HUES64 (cell line): ENCODE data around the gene ATRNL1.
"Not testable (repeated sequence)": the region's sequence is repeated elsewhere in the genome, so short reads cannot be mapped to it uniquely, and the experiment has no call there.

Source experiments
- H3K27ac ChIP-seq: 2 replicates; pipeline ENCODE4 v1.7.0; 2013; ENCODE audit warnings: low read depth, low read length, inconsistent platforms
- H3K27me3 ChIP-seq: 2 replicates; pipeline ENCODE4 v1.6.1; 2013; ENCODE audit warnings: mild to moderate bottlenecking, low read length; ENCODE audit not compliant: insufficient read depth
- H3K36me3 ChIP-seq: 2 replicates; pipeline ENCODE4 v1.6.1; 2013; ENCODE audit warnings: mild to moderate bottlenecking, low read length; ENCODE audit not compliant: insufficient read depth
- H3K4me1 ChIP-seq: 2 replicates; pipeline ENCODE4 v1.6.1; 2013; ENCODE audit warnings: mild to moderate bottlenecking, low read length, moderate library complexity; ENCODE audit not compliant: insufficient read depth
- H3K4me3 ChIP-seq: 2 replicates; pipeline ENCODE4 v1.5.1; 2013; ENCODE audit warnings: mild to moderate bottlenecking, low read length, moderate library complexity
- H3K9ac ChIP-seq: 2 replicates; pipeline ENCODE4 v1.6.1; 2013; ENCODE audit warnings: mild to moderate bottlenecking, low read depth, low read length
- H3K9me3 ChIP-seq: 2 replicates; pipeline ENCODE4 v1.6.1; 2013; ENCODE audit warnings: low read depth, low read length; ENCODE audit not compliant: insufficient read depth
- WGBS: fragments of 150-250, 120-280 bp; methylation state at CpG from one replicate; pipeline ENCODE4 v1.1.7; 2013; ENCODE audit warnings: missing lambda C conversion rate; 5-methylcytosine and 5-hydroxymethylcytosine counted together

The ATRNL1 gene

DNA sequence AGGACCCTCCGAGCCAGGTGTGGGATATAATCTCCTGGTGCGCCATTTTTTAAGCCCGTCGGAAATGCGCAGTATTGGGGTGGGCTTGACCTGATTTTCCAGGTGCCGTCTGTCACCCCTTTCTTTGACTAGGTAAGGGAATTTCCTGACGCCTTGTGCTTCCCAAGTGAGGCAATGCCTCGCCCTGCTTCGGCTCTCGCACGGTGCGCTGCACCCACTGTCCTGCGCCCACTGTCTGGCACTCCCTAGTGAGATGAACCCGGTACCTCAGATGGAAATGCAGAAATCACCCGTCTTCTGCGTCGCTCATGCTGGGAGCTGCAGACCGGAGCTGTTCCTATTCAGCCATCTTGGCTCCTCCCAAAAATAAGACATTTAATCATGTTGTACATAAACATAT, 443.2 kb downstream of the ATRNL1 start:
- not testable (repeated sequence) for H3K9ac ChIP-seq, H3K4me1 ChIP-seq, H3K36me3 ChIP-seq, H3K4me3 ChIP-seq, H3K27ac ChIP-seq, H3K27me3 ChIP-seq
- 97% methylated on average over 18 of the region's 18 CpGs for WGBS
- peaks cover 11% of the 10 kb centered on the region for H3K9me3 ChIP-seq

DNA sequence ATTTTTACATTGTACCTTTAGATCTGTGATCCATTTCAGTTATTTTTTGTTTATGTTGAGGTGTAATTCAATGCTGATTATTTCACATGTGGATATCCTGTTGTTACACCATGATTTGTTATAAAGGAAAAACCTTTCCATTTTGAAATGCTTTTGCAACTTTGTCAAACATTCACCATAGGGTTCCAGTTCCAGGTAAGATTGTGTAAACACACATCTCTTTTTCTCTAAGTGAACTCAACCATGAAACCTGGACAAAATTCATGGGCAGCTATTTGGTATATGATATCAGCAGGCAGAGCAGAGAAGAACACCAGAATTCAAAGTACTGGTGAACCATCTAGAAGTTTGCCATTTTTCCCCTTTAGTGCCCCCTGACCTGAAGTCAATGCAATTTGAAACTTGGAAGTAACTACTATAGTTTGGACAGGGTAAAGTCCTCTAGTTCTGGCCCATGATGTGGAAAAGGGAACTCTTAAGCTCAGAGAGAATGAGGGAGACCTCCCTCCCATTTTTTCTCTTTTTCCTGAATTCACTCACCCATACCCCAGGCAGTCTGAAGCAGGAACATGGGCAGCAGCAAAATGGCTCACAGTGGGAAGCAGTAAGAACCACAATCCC, 446.1 kb downstream of the ATRNL1 start:
- Histone ChIP-seq H3K36me3 (no peaks in the 10 kb centered on the region), H3K27me3 (no peaks in the 10 kb centered on the region), H3K4me1 (no peaks in the 10 kb centered on the region), H3K4me3 (no peak overlapping the region), H3K9ac (no peak overlapping the region), H3K9me3 (peaks cover 11% of the 10 kb centered on the region), H3K27ac (no peak overlapping the region)

DNA sequence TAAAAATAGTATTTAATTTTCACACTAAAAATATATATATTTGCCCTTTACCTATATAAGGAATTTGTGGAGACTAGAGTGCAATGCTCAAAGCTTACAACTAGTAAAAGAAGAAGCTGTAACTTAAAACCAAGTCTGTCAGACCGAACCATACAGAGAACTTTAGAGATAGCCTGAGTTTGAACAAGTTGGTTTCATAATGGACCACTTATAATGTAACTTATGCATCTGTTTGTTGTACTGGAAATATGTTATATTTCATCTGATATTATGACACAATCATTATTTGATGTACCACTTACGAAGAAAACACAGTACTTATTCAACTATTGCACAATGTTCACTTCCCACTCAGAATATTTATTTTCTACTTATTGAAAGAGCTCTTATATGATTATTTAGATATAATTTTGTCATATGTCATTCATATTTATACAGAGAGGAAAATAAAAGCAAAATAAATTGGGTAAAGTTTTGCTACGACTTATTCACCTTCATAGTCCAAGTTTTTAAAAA, 462.8 kb downstream of the ATRNL1 start:
- H3K9ac ChIP-seq, result no peak overlapping the region
- H3K4me3 ChIP-seq, result no peak overlapping the region
- 0% methylated on average over 1 of the region's 3 CpGs for WGBS
- H3K36me3 ChIP-seq, result no peaks in the 10 kb centered on the region
- no peaks in the 10 kb centered on the region for H3K9me3 ChIP-seq
- no peak overlapping the region for H3K27ac ChIP-seq
- no peaks in the 10 kb centered on the region for H3K27me3 ChIP-seq
- H3K4me1 ChIP-seq, result peaks cover 5% of the 10 kb centered on the region

DNA sequence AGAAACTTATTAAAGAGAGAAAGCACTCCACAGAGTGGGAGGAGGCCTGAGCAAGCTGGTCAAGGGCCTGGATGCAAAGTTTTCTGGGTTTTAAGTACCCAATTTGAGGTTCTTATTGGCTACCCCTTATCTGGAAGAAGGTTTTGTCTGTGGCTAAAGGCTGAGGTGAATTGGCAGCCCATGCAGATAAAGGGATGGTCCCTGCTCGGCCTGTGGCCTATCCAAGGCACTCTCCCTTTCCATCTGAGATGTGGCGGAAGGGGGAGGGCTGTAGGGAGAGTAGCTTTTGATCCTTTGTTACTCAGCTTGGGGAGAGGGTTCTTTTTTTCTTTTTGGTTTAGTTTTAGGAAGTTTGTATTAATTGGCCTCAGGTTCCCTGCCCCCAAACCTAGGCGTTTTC, 465.1 kb downstream of the ATRNL1 start:
- Histone ChIP-seq H3K9ac (no peak overlapping the region), H3K27ac (no peak overlapping the region), H3K27me3 (no peaks in the 10 kb centered on the region), H3K9me3 (no peaks in the 10 kb centered on the region), H3K4me3 (no peak overlapping the region), H3K4me1 (peaks cover 5% of the 10 kb centered on the region), H3K36me3 (no peaks in the 10 kb centered on the region)
- 63% methylated on average over 3 of the region's 3 CpGs for WGBS

DNA sequence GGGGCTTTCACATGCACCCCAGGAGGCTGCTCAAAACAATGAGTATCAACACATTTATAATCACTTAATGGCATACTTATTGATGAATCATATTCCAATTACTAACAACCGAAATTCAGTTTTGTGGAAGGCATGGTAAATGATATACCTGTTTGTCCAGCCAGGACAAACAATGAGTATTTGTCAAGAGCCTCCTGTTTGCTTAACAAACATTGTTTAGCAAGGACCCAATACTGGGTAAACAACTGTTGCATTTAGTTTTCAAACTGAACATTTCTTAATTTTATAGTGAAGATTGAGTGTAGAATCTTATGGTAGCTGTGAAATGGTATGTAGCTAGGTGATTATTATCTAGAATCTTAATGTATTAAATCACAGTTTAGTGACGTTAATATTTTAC, 473.7 kb downstream of the ATRNL1 start:
- Histone ChIP-seq H3K4me1 (no peaks in the 10 kb centered on the region), H3K27ac (no peak overlapping the region)
- WGBS, result 92% methylated on average over 1 of the region's 2 CpGs

DNA sequence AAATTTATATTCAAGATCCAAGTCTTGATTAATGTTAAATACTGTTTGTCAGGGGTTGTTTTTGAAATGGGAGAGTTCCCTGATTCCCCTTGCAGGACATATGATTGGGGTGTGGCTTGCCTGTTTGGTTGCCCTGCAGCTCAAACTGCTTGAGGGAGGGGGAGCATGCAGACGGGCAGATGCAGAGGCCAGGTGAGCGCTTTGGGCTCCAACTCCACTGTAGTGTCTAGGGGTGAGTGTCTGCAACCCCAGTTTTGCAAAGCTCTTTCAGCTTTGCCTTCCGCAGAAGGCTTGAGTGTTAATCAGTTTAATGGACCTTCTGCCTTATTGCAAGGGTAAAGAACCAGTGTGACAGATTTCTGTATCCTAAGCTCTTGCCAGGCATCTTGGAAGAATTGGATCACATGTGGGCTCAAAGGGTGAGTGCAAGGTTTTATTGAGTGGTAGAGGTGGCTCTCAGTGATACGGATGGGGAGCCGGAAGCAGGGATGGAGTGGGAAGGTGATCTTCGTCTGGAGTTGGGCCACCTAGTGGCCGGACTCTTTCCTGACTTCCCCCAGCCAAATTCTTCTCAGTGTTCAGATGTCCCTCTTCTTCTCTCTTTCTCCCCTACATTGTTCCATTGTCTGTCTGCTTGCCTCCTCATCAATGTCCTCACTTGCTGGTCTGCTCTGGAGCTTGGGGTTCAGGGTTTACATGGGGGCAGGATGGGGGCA, 479.7 kb downstream of the ATRNL1 start:
- no peak overlapping the region for H3K27ac ChIP-seq

More for the DNA sequence above, 473.7 kb downstream of the ATRNL1 start:
- no peaks in the 10 kb centered on the region for H3K9me3 ChIP-seq
- no peaks in the 10 kb centered on the region for H3K36me3 ChIP-seq
- no peak overlapping the region for H3K9ac ChIP-seq
- no peaks in the 10 kb centered on the region for H3K27me3 ChIP-seq
- no peak overlapping the region for H3K4me3 ChIP-seq

DNA sequence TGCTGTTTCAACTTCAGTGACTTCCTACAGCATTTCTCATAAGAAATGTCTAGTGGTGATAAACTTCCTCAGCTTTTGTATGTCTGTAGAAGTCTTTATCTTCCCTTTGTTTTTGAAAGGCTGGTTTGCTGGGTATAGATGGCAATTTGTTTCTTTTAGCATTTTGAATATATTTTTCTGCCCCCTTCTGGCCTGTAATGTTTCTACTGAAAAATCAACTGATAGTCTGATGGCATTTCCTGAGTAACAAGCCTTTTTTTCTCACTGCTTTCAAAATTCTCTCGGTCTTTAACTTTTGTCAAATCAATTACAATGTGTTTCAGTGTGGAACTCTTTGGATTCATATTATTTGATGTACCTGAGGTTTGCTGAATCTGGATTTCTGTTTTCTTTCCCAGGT, 487.1 kb downstream of the ATRNL1 start:
- Histone ChIP-seq H3K36me3 (no peaks in the 10 kb centered on the region), H3K9ac (no peak overlapping the region), H3K9me3 (no peaks in the 10 kb centered on the region), H3K4me3 (no peak overlapping the region), H3K27me3 (no peaks in the 10 kb centered on the region), H3K27ac (no peak overlapping the region), H3K4me1 (no peaks in the 10 kb centered on the region)
- no CpG with 5 or more reads among the region's 1 CpG for WGBS

More for the DNA sequence above, 479.7 kb downstream of the ATRNL1 start:
- Histone ChIP-seq H3K36me3 (no peaks in the 10 kb centered on the region), H3K9me3 (no peaks in the 10 kb centered on the region), H3K27me3 (no peaks in the 10 kb centered on the region), H3K9ac (no peak overlapping the region), H3K4me1 (no peaks in the 10 kb centered on the region), H3K4me3 (no peak overlapping the region)
- 58% methylated on average over 7 of the region's 7 CpGs for WGBS

DNA sequence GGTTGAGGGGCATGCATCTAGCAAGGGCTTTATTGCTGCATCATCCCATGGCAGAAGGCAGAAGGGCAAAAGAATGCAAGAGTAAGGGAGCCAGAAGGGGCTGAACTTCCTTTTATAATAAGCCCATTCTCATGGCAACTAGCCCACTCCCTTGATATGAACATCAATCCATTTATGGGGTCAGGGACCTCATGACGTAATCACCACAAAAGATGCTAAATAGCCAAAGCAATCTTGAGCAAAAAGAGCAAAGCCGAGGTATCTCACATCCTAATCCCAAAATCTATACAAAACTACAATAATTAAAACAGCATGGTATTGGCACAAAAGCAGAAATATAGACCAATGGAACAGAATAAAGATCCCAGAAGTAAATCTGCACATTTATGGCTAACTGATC, 499.9 kb downstream of the ATRNL1 start:
- 96% methylated on average over 2 of the region's 2 CpGs for WGBS
- peaks cover under 1% of the 10 kb centered on the region; the same call in 1 of the 2 replicates for H3K9me3 ChIP-seq
- H3K9ac ChIP-seq, result no peak overlapping the region
- H3K27ac ChIP-seq, result no peak overlapping the region
- H3K4me1 ChIP-seq, result no peaks in the 10 kb centered on the region
- no peak overlapping the region for H3K4me3 ChIP-seq
- no peaks in the 10 kb centered on the region for H3K27me3 ChIP-seq
- H3K36me3 ChIP-seq, result no peaks in the 10 kb centered on the region

DNA sequence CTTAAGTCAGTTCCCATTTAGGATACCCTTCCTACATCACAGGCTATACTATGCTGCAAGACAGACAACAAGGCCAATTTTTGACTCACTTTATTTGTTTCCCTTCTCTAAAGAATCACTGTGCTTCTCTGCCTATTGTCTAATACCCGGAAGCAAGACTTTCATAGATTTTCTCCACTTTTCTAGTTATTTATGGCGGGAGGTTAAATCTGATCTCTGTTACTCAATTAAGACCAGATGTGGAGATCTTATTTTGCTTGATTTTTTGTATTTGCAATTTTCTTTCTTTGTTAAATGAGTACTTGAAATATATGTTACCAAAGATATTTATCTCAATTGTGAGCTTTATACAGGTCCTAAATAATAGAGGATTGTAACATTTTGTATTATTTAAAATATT, 511.5 kb downstream of the ATRNL1 start:
- H3K9me3 ChIP-seq, result no peaks in the 10 kb centered on the region
- H3K9ac ChIP-seq, result no peak overlapping the region
- H3K27ac ChIP-seq, result no peak overlapping the region
- H3K36me3 ChIP-seq, result no peaks in the 10 kb centered on the region
- no peaks in the 10 kb centered on the region for H3K27me3 ChIP-seq
- H3K4me1 ChIP-seq, result no peaks in the 10 kb centered on the region
- H3K4me3 ChIP-seq, result no peak overlapping the region
- 100% methylated on average over 1 of the region's 2 CpGs for WGBS

DNA sequence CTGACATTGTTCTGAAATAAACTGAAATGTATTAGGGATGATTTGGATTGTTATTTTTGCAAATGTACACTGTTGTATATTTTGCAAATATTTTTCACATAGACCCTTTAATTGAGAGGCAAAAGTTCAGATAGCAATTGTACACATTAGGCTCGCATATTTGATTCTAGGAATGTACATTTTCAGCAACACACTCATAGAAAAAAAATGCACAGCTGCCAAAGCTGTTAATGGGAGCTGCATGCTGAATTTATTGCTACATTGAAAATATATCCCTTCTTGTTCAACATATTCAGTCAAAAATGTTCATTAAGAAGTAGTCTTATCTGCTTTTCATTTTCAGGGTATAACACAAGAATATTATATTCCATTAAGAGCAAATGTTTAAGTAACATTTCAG, 512.9 kb downstream of the ATRNL1 start:
- Histone ChIP-seq H3K27me3 (no peaks in the 10 kb centered on the region), H3K36me3 (no peaks in the 10 kb centered on the region), H3K9me3 (no peaks in the 10 kb centered on the region), H3K27ac (no peak overlapping the region), H3K4me3 (no peak overlapping the region), H3K9ac (no peak overlapping the region), H3K4me1 (no peaks in the 10 kb centered on the region)
- 92% methylated on average over 1 of the region's 1 CpG for WGBS

DNA sequence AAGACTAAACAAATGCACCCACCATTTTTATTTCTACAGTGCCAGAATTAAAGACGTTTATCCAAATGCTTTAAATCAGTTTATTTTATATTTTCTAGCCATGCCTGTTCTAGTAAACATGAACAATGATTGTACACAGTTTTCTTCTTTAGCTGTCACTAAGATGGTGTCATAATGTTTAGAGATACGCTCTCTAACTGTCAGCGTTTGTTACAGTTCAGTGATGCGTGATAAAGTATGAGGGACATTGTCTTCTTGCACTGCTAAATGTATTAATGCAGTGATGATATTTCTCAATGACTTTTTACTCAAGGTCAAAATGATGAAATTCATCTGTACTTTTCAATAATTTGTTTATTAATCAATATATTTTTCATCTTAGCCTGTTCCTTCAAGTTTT, 513.6 kb downstream of the ATRNL1 start:
- Histone ChIP-seq H3K4me1 (no peaks in the 10 kb centered on the region), H3K4me3 (no peak overlapping the region), H3K27ac (no peak overlapping the region), H3K9ac (no peak overlapping the region), H3K27me3 (no peaks in the 10 kb centered on the region), H3K9me3 (no peaks in the 10 kb centered on the region), H3K36me3 (no peaks in the 10 kb centered on the region)
- WGBS, result 88% methylated on average over 4 of the region's 4 CpGs
